Stimulated activated CD4-positive, alpha-beta T cell treated with anti-CD3 and anti-CD28 coated beads, Interleukin-12 subunit alpha, Interleukin-12 subunit beta, amount 100 ng/mL, for 24 hours (primary cell): ENCODE measurements around the gene NOPCHAP1.
"Not testable (repeated sequence)": the region's sequence is repeated elsewhere in the genome, so short reads cannot be mapped to it uniquely, and the experiment has no call there.

Experiments used
- DNase-seq, 2 experiments: peaks; one replicate each; pipeline ENCODE4 v3.0.0-alpha.2; 2020; ENCODE audit warnings: low read depth in 2 of 2

The NOPCHAP1 gene

GRCh38 chr12:104964856-104965205 is 21.3 kb upstream of the NOPCHAP1 start:
- DNase-seq: no peak

- DNase-seq: no peak
These were observed 19.4 kb upstream of the NOPCHAP1 start for GRCh38 chr12:104966677-104967076.

GRCh38 chr12:104969343-104969742 is 16.8 kb upstream of the NOPCHAP1 start:
- DNase-seq: no peak

- DNase-seq: no peak
These were observed 14.8 kb upstream of the NOPCHAP1 start for GRCh38 chr12:104971306-104971705.

- no peak for DNase-seq
These were observed 12.9 kb upstream of the NOPCHAP1 start for GRCh38 chr12:104973250-104973649.

GRCh38 chr12:104974626-104975290 is 11.4 kb upstream of the NOPCHAP1 start:
- DNase-seq: no peak

GRCh38 chr12:104975587-104976343 is 10.4 kb upstream of the NOPCHAP1 start:
- no peak for DNase-seq

- no peak for DNase-seq
These were observed 9.4 kb upstream of the NOPCHAP1 start for GRCh38 chr12:104976703-104977102.

- not testable (repeated sequence) for DNase-seq
These were observed 8.4 kb upstream of the NOPCHAP1 start for GRCh38 chr12:104977688-104978087.

GRCh38 chr12:104985206-104985605 is 910 bp upstream of the NOPCHAP1 start:
- DNase-seq: no peak

GRCh38 chr12:104990950-104991349 is 4.8 kb downstream of the NOPCHAP1 start:
- no peak for DNase-seq

- DNase-seq: no peak
These were observed 5.5 kb downstream of the NOPCHAP1 start for GRCh38 chr12:104991565-104992128.

- no peak for DNase-seq
These were observed 8.2 kb downstream of the NOPCHAP1 start for GRCh38 chr12:104994336-104994735.

- DNase-seq: no peak
These were observed 11.4 kb downstream of the NOPCHAP1 start for GRCh38 chr12:104997541-104997940.

GRCh38 chr12:104998423-104999346 is 12.6 kb downstream of the NOPCHAP1 start:
- no peak for DNase-seq

GRCh38 chr12:104999347-104999685 is 13.2 kb downstream of the NOPCHAP1 start:
- no peak for DNase-seq

GRCh38 chr12:105001476-105001875 is 15.4 kb downstream of the NOPCHAP1 start:
- no peak for DNase-seq

- DNase-seq: no peak
These were observed 27.8 kb downstream of the NOPCHAP1 start for GRCh38 chr12:105013892-105014291.

GRCh38 chr12:105014603-105015002 is 28.5 kb downstream of the NOPCHAP1 start:
- DNase-seq: no peak

- no peak for DNase-seq
These were observed 29.4 kb downstream of the NOPCHAP1 start for GRCh38 chr12:105015543-105015942.

- no peak for DNase-seq
These were observed 31.9 kb downstream of the NOPCHAP1 start for GRCh38 chr12:105018012-105018411.

- no peak for DNase-seq
These were observed 32.7 kb downstream of the NOPCHAP1 start for GRCh38 chr12:105018776-105019175.
